HCT116 (cell line): ENCODE data around the gene PLXDC1. TPM values are rescaled to one million over a fixed set of nuclear protein-coding genes. Genes with fewer than 3 reads are reported as not detected.

Experiments
- ATAC-seq: fragments of 200-7000 bp; cut with Tn5 transposase; 2 replicates; pipeline ENCODE4 v1.9.1; 2020; ENCODE audit warnings: mild to moderate bottlenecking, moderate library complexity
- BruUV-seq: library from RNA; stranded (reverse); fragments of 400-500 nt; replicated peaks from 2 replicates; lab custom pipeline; 2021; lab: Mats Ljungman, UMichigan
- CTCF ChIA-PET: fragments of 300-600 bp; sonication (Branson Sonifier 250); formaldehyde crosslinking; loops from one replicate; lab custom pipeline; 2021; ENCODE audit warnings: antibody characterized with exemption; lab: Charles Lee
- POLR2A ChIA-PET: fragments of 300-600, 350-600 bp; sonication (Branson Sonifier 250); formaldehyde crosslinking; loops from one replicate; lab custom pipeline; 2021; ENCODE audit warnings: antibody characterized with exemption; lab: Charles Lee
- RAD21 ChIA-PET, 2 experiments: fragments of 300-600 bp; sonication (Branson Sonifier 250); formaldehyde crosslinking; loops; one replicate each; lab custom pipeline; 2023; ENCODE audit warnings: low total read pairs in 2 of 2; ENCODE audit not compliant: uncharacterized antibody in 2 of 2, unreplicated experiment in 2 of 2, low non-redundant PET in 1 of 2; lab: Charles Lee
- DNase-seq: peaks from one replicate; pipeline ENCODE4 v3.0.0-alpha.2; 2010; ENCODE audit warnings: low read depth, low spot score
- H2AFZ ChIP-seq: fragments of 200-600 bp; shearing (Covaris generic), sonication (generic); 2 replicates; pipeline ENCODE4 v1.6.1; 2017; ENCODE audit warnings: low read depth, mixed run types, mixed read lengths, antibody characterized with exemption, low read length; ENCODE audit not compliant: poor library complexity, severe bottlenecking
- H3K27ac ChIP-seq: 2 replicates; pipeline ENCODE4 v1.5.1; 2012; ENCODE audit warnings: low read depth, low read length
- H3K27me3 ChIP-seq: fragments of 200-600 bp; sonication (generic); 2 replicates; pipeline ENCODE4 v1.6.1; 2016; ENCODE audit warnings: mixed run types, low read length, mixed read lengths; ENCODE audit not compliant: insufficient read depth
- H3K36me3 ChIP-seq, 2 experiments: fragments of 200-500 bp in 1 of 2; fragments of 200-600 bp in 1 of 2; sonication (Bioruptor generic) in 1 of 2; sonication (generic) in 1 of 2; 2 replicates each; pipeline versions ENCODE4 v1.5.1 to v1.6.1; 2014 to 2016; ENCODE audit warnings: low read length in 2 of 2, inconsistent platforms in 1 of 2, mixed read lengths in 1 of 2, mixed run types in 1 of 2; ENCODE audit not compliant: insufficient read depth in 2 of 2, control insufficient read depth in 1 of 2
- H3K4me1 ChIP-seq, 2 experiments: fragments of 200-600 bp in 1 of 2; sonication (generic) in 1 of 2; 2 replicates each; pipeline versions ENCODE4 v1.5.1 to v1.6.1; 2012 to 2017; ENCODE audit warnings: low read length in 2 of 2, inconsistent platforms in 1 of 2, mild to moderate bottlenecking in 1 of 2, mixed read lengths in 1 of 2, mixed run types in 1 of 2, moderate library complexity in 1 of 2; ENCODE audit not compliant: insufficient read depth in 2 of 2, control insufficient read depth in 1 of 2
- H3K4me2 ChIP-seq: fragments of 200-600 bp; sonication (generic); 2 replicates; pipeline ENCODE4 v1.6.1; 2017; ENCODE audit warnings: mixed run types, low read length, mixed read lengths
- H3K4me3 ChIP-seq, 2 experiments: fragments of 200-600 bp in 1 of 2; sonication (generic) in 1 of 2; replicated peaks in 1 of 2; 2 replicates each; pipeline ENCODE4 v1.5.1; 2011 to 2016; ENCODE audit warnings: low read length in 2 of 2, control low read depth in 1 of 2, low read depth in 1 of 2, mild to moderate bottlenecking in 1 of 2, mixed read lengths in 1 of 2, mixed run types in 1 of 2
- H3K79me2 ChIP-seq: fragments of 200-600 bp; sonication (generic); 2 replicates; pipeline ENCODE4 v1.6.1; 2017; ENCODE audit warnings: mild to moderate bottlenecking, mixed run types, low read length, moderate library complexity, mixed read lengths; ENCODE audit not compliant: insufficient read depth
- H3K9ac ChIP-seq: fragments of 200-600 bp; sonication (generic); 2 replicates; pipeline ENCODE4 v1.6.1; 2016; ENCODE audit warnings: low read length, mixed read lengths
- H3K9me2 ChIP-seq: fragments of 200-600 bp; sonication (generic), shearing (Covaris generic); 2 replicates; pipeline ENCODE4 v1.6.1; 2017; ENCODE audit warnings: mixed run types, mild to moderate bottlenecking, moderate library complexity; ENCODE audit not compliant: insufficient read depth
- H3K9me3 ChIP-seq, 2 experiments: fragments of 200-500 bp in 1 of 2; fragments of 200-600 bp in 1 of 2; sonication (Bioruptor generic) in 1 of 2; sonication (generic) in 1 of 2; 2 replicates each; pipeline ENCODE4 v1.6.1; 2014 to 2017; ENCODE audit warnings: low read length in 2 of 2, mixed read lengths in 2 of 2, inconsistent platforms in 1 of 2, low read depth in 1 of 2, mild to moderate bottlenecking in 1 of 2, mixed run types in 1 of 2, moderate library complexity in 1 of 2; ENCODE audit not compliant: control insufficient read depth in 1 of 2, insufficient read depth in 1 of 2
- H4K20me1 ChIP-seq: fragments of 200-600 bp; sonication (generic), shearing (Covaris generic); 2 replicates; pipeline ENCODE4 v1.6.1; 2017; ENCODE audit warnings: mixed run types, mild to moderate bottlenecking, moderate library complexity; ENCODE audit not compliant: insufficient read depth
- ATF3 ChIP-seq: IDR thresholded peaks from 2 replicates; pipeline ENCODE4 v1.6.1; 2012
- CBX3 ChIP-seq: IDR thresholded peaks from 2 replicates; pipeline ENCODE4 v1.6.1; 2012; ENCODE audit warnings: low read depth
- EGR1 ChIP-seq: IDR thresholded peaks from 2 replicates; pipeline ENCODE4 v1.6.1; 2012; ENCODE audit warnings: low read depth
- ELF1 ChIP-seq: IDR thresholded peaks from 2 replicates; pipeline ENCODE4 v1.6.1; 2012; ENCODE audit warnings: low read depth, borderline replicate concordance
- EZH2 ChIP-seq: fragments of 200-600 bp; sonication (generic); IDR thresholded peaks from 2 replicates; pipeline ENCODE4 v1.6.1; 2017; ENCODE audit warnings: antibody characterized with exemption, mixed run types
- FOSL1 ChIP-seq: IDR thresholded peaks from 2 replicates; pipeline ENCODE4 v1.6.1; 2012; ENCODE audit warnings: low read depth
- JUND ChIP-seq: IDR thresholded peaks from 2 replicates; pipeline ENCODE4 v1.6.1; 2012
- POLR2A ChIP-seq: IDR thresholded peaks from 2 replicates; pipeline ENCODE4 v1.7.0; 2011; ENCODE audit warnings: borderline replicate concordance; ENCODE audit not compliant: insufficient read depth, insufficient read length; ENCODE audit errors: extremely low read depth
- POLR2AphosphoS5 ChIP-seq: IDR thresholded peaks from 2 replicates; pipeline ENCODE4 v1.6.1; 2011; ENCODE audit warnings: mild to moderate bottlenecking, low read depth, low read length, moderate library complexity
- RAD21 ChIP-seq: IDR thresholded peaks from 2 replicates; pipeline ENCODE4 v1.6.1; 2012; ENCODE audit warnings: low read depth, mild to moderate bottlenecking
- REST ChIP-seq: IDR thresholded peaks from 2 replicates; pipeline ENCODE4 v1.6.1; 2012; ENCODE audit warnings: low read depth
- SIN3A ChIP-seq: IDR thresholded peaks from 2 replicates; pipeline ENCODE4 v1.6.1; 2012; ENCODE audit warnings: low read depth
- SP1 ChIP-seq: IDR thresholded peaks from 2 replicates; pipeline ENCODE4 v1.6.1; 2012; ENCODE audit warnings: low read depth
- SRF ChIP-seq: IDR thresholded peaks from 2 replicates; pipeline ENCODE4 v1.6.1; 2012; ENCODE audit warnings: low read depth
- TCF7L2 ChIP-seq: IDR thresholded peaks from 2 replicates; pipeline ENCODE4 v1.7.0; 2011; ENCODE audit warnings: borderline replicate concordance, inconsistent platforms; ENCODE audit not compliant: insufficient read depth, insufficient read length; ENCODE audit errors: extremely low read depth
- intact Hi-C: fragments of 100-400 bp; cut with micrococcal nuclease; formaldehyde crosslinking; loops from 2 replicates; pipeline ENCODE4 v1.10.0; 2022
- total RNA-seq: library from RNA; stranded (reverse); gene quantifications from one replicate; pipeline ENCODE4 v1.2.1, GENCODE V29; 2021; ENCODE audit not compliant: unreplicated experiment
- TF ChIP-seq, protein P1 (sequence below): IDR thresholded peaks from 2 replicates; pipeline ENCODE4 v1.6.1; 2012

Gene PLXDC1
- total RNA-seq, 1 experiment from 2014 or later: 1.8 TPM

- TF ChIP-seq EGR1: no peak
- TF ChIP-seq POLR2A: no peak
- peaks cover 5 to 24% of the 10 kb centered on the region in 2 experiments; a peak in 3 of 4 replicates for H3K4me1 ChIP-seq
- no peaks in the 10 kb centered on the region for H3K27me3 ChIP-seq
- H3K9me3 ChIP-seq: no peaks in the 10 kb centered on the region
- no peak overlapping the region for H3K4me2 ChIP-seq
- no peak overlapping the region for H3K27ac ChIP-seq
- ChIA-PET POLR2A (interaction anchor here (1.2 kb wide), 1 partner anchor 21 kb away, joined by 3 read pairs; no protein-coding TSS in a partner anchor), CTCF (interaction anchor here (0.7 to 3.4 kb wide), 6 partner anchors 9 to 396 kb away, joined by 3 to 62 read pairs (median 7); partner anchors contain the start of gene RPL19), RAD21 (no interaction called here)
- H3K79me2 ChIP-seq: no peaks in the 10 kb centered on the region
- no peak for DNase-seq
- H2AFZ ChIP-seq: no peak overlapping the region
- H3K36me3 ChIP-seq: peaks cover 3 to 5% of the 10 kb centered on the region in 2 experiments; a peak in 2 of 4 replicates
- intact Hi-C loops: no loop called here
- H3K9ac ChIP-seq: no peak overlapping the region
- BruUV-seq: no TSS peak
- no peaks in the 10 kb centered on the region for H3K9me2 ChIP-seq
- H4K20me1 ChIP-seq: no peaks in the 10 kb centered on the region
- no peak for ATAC-seq
- no peak overlapping the region for H3K4me3 ChIP-seq
Observed at GRCh38 chr17:39173526-39174274, 22.3 kb upstream of the PLXDC1 start.

GRCh38 chr17:39173080-39173479 is 21.6 kb upstream of the PLXDC1 start:
- intact Hi-C loops: no loop called here
- ChIA-PET POLR2A (no interaction called here), CTCF (interaction anchor here (0.7 to 3.4 kb wide), 6 partner anchors 9 to 396 kb away, joined by 3 to 62 read pairs (median 7); partner anchors contain the start of gene RPL19), RAD21 (no interaction called here)
- no peaks in the 10 kb centered on the region for H4K20me1 ChIP-seq
- DNase-seq: no peak
- H2AFZ ChIP-seq: no peak overlapping the region
- no peaks in the 10 kb centered on the region for H3K27me3 ChIP-seq
- no peak overlapping the region for H3K27ac ChIP-seq
- H3K4me1 ChIP-seq: peaks cover 2 to 18% of the 10 kb centered on the region in 2 experiments; a peak in 3 of 4 replicates
- peaks cover 3 to 5% of the 10 kb centered on the region in 2 experiments; a peak in 2 of 4 replicates for H3K36me3 ChIP-seq
- no peak overlapping the region for H3K9ac ChIP-seq
- H3K4me3 ChIP-seq: no peak overlapping the region
- no peak for ATAC-seq
- H3K9me3 ChIP-seq: no peaks in the 10 kb centered on the region
- H3K4me2 ChIP-seq: no peak overlapping the region
- no TSS peak for BruUV-seq
- H3K79me2 ChIP-seq: no peaks in the 10 kb centered on the region
- no peaks in the 10 kb centered on the region for H3K9me2 ChIP-seq
- TF ChIP-seq FOSL1 (no peak), SRF (no peak), ELF1 (no peak), SIN3A (no peak), SP1 (no peak), ATF3 (no peak), CBX3 (no peak), TCF7L2 (no peak), REST (no peak), POLR2AphosphoS5 (no peak), JUND (no peak), EZH2 (no peak), RAD21 (no peak), EGR1 (no peak)
- TF ChIP-seq, protein P1, sequence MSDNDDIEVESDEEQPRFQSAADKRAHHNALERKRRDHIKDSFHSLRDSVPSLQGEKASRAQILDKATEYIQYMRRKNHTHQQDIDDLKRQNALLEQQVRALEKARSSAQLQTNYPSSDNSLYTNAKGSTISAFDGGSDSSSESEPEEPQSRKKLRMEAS: no peak
